NCI-H446 treated with DMSO at 0.1 percent for 48 hours (cell line): Measurements from ENCODE around the gene IKBKG.
"Not testable (repeated sequence)": the region's sequence is repeated elsewhere in the genome, so short reads cannot be mapped to it uniquely, and the experiment has no call there.

Source experiments
- DNase-seq: peaks from one replicate; lab custom pipeline; 2025; lab: John Stamatoyannopoulos, UW

The IKBKG gene

DNA sequence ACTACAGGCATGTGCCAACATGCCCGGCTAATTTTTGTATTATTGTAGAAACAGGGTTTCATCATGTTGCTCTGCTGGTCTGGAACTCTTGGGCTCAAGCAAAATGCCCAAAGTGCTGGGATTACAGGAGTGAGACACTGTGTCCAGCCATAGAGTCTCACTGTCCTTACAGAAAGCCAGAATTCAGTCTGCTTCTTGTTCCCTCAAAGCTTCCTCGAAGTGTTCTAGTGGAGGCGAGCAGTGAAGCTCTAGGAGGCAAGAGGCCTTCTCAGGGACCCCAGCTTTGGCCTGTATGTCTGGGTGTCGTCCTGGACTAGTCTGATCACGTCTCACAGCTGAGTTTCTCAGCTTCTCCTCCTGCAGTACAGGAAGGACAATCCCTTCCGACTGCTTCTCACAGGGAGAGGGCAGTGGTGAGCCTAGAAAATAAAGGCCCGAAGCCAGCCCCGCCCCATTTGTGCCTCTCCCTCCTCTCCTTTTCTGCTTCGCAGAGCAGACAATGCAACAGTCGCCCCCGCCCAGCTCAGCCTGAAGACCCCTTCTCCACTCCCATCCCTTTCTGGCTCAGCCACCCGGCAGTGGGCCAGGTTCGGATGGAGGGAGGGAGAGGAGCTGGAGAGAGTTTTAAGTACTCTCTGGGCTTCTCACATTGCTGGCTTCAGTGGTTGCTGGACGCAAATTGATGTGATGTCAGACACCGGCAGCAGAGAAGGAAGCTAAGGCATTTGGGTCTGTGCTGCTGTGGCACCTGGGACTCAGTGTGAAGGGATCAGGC lies 20.3 kb upstream of the IKBKG start:
- peak; percentile 29 for DNase-seq

DNA sequence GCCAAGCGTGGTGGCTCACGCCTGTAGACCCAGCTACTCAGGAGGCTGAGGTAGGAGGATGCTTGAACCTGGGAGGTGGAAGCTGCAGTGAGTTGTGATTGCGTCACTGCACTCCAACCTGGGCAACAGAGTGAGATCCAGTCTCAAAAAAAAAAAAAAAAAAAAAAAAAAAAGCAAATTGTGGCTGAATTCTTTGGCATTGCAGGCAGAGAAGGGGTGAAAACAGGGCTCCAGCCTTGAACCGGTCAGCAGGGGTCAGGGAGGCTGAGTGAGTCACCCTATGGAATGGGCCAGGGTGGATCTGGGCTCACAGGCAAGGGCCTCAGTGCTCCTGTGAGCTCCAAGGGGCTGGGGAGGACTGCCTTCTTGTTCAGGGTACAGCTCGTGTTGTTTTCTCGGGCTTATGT lies 18.2 kb upstream of the IKBKG start:
- DNase-seq = no peak

DNA sequence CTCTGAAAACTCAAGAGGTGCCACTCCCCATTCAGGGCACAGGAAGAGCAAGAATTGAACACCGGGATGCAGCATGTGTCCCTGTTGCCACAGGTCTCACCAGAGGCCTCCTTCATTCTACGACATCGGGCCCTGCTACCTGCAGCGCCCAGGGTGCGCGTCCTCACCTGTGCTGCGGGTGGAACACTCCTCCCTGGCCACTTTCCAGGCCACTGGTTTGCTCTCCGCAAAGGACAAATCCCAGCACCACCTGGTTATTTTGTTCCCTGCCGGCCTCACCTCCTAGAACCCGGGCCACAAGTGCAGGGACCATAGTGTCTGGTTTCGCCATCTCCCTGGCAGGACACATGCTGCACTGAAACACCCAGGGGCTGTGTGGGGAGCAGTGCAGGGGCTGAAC lies 17.1 kb upstream of the IKBKG start:
- no peak for DNase-seq

DNA sequence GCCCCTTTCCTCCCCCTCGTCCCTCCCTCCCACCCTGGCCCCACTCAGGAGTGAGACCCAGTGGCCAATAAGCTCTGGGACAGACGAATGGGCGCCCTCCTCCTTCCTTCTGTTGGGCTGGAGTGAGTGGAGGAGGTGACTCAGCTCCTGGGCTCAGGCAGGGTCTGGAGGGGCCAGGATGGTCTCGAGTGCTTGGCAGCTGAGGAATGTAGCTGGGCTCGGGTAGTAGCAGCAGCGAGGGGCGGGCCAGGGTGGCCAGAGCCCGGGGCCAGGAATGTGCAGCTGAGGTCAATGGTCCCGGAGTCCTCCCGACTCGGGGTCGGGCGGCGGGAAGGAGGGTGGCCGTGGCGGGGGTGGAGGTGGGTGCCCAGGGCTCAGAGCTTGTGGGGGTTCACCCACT lies 15.8 kb upstream of the IKBKG start:
- no peak for DNase-seq

DNA sequence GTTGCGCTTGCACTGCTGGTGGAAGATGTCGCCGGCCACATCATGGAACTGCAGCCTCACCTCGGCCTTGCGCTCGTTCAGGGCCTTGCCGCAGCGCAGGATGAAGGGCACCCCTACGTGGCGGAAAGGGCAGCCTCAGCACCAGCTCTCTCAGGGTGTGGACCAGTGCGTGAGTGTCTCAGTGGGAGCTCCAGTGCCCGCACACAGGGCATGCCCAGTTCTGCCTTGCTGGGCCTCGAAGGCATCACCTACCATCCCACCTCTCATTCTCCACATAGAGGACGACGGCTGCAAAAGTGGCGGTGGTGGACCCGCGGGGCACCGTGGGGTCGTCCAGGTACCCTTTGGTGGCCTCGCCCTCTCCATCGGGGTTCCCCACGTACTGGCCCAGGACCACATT lies 14.7 kb upstream of the IKBKG start:
- no peak for DNase-seq

DNA sequence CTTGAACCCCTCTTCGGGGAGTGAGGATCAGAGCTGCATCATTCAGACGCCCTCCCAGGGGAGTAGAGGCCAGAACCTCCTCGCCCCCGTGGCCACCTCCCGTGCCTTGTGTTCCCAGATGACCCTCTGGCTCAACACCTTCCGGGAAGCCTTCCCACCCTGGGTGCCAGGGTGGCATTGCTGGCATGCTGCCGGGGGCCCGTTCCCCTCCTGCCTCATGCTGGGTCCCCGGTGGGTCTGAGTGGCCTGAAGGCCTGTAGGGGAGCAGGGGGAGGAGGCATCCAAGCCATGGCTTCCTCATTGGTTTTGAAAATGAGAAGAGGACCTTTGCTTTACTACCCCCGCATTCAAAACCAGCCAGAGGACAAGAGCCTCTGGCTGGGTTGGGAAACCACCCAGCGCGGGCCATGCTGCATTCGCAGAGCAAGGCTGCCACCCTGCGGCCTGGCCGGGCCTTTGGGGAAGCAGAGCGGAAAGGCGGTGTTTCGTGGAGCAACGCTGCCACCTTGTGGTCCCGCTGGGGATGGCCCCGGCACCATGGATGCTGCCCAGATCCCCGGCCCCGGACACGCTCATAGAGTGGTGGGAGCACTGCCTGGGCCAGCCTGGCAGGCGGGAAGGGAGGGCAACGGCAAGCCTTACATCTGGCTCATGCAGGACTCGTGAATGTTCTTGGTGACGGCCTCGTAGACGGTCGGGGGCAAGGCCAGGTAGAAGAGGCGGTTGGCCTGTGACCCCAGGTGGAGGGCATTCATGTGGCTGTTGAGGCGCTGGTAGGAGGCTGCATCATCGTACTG lies 12.7 kb upstream of the IKBKG start:
- peak; percentile 40 for DNase-seq

DNA sequence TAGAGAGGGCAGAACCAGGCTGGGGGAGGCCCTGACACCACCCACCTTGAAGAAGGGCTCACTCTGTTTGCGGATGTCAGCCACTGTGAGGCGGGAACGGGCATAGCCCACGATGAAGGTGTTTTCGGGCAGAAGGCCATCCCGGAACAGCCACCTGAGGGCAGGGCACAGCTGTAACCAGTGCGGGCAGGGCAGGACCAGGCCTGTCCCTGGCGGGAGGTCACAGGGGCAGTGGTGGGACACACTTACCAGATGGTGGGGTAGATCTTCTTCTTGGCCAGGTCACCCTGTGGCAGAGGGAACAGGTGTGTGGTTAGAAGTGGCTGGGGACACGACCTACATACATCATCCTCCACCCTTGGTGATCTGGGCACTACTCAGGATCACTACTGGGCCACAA lies 11.5 kb upstream of the IKBKG start:
- no peak for DNase-seq

DNA sequence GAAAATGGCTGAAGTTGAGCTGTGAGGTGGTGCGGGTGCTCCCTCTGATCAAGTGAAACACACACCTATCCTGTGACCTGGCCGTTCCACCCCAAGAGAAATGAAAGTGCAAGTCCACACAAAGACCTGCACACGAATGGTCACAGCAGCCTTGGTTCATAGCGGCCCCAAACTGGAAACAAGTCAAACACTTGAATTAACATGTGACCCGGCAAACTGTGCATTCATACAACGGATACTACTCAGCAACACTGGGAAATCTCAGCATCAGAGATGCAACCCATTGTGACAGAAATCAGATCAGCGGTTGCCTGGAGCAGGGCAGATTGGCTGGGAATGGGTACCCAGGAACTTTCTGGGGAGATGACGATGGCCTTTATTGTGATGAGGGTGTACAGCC lies 8.3 kb upstream of the IKBKG start:
- DNase-seq = no peak

DNA sequence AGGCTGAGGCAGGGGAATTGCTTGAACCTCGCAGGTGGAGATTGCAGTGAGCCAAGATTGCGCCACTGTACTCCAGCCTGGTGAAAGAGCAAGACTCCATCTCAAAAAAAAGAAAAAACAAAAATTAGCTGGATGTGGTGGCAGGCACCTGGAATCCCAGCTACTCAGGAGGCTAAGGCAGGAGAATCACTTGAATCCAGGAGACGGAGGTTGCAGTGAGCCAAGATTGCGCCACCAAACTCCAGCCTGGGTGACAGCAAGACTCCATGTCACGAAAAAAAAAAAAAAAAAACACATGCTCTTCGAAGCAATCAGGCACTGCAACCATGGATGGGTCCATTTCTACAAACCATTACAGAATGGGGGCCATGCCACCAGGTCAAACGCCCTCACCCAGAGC lies 7.1 kb upstream of the IKBKG start:
- DNase-seq = not testable (repeated sequence)

DNA sequence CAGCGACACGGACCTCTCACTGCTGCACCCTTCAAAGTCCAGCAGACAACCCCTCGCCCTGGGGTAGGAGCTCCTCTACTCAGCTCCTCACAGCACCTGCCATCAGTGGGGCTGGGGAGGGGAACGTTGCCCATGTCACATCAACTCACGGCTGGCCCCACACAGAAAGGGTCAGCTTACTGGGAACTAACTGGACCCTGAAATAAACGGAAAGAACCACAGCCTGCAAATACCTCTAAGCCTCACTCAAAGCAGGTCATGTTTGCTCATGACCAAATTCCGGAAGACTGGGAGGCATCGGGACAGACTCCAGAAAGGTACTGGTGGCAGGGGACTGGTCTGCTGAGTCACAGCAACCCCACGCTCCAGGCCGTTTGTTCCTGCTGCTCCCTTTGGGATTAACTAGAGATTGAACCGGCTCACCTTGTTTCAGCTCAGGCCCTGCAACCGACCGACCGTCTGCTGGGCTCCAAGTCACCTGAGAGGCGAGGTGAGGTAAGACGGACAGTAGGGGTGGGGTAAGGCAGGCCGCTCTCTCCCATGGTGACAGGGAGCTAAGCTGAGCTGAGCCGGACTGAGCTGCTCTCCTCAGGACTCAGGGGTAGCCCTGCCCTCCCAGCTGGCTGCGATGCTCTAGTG lies 6.4 kb upstream of the IKBKG start:
- DNase-seq = no peak

DNA sequence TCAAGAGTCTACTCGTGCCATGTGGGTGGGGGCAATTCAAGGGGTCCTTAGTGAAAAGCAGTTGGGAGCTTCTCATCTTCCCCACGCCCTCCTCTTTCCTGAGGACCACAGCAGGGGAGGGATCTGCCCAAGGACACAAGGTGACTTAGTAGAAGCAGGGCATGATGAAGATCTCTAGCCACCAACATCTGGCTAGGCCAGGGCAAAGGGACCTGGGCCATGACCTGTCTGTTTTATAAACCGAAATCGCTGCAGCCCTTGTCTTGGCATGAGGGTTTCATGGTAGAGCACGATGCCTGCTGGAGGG lies 5.9 kb upstream of the IKBKG start:
- DNase-seq = no peak

DNA sequence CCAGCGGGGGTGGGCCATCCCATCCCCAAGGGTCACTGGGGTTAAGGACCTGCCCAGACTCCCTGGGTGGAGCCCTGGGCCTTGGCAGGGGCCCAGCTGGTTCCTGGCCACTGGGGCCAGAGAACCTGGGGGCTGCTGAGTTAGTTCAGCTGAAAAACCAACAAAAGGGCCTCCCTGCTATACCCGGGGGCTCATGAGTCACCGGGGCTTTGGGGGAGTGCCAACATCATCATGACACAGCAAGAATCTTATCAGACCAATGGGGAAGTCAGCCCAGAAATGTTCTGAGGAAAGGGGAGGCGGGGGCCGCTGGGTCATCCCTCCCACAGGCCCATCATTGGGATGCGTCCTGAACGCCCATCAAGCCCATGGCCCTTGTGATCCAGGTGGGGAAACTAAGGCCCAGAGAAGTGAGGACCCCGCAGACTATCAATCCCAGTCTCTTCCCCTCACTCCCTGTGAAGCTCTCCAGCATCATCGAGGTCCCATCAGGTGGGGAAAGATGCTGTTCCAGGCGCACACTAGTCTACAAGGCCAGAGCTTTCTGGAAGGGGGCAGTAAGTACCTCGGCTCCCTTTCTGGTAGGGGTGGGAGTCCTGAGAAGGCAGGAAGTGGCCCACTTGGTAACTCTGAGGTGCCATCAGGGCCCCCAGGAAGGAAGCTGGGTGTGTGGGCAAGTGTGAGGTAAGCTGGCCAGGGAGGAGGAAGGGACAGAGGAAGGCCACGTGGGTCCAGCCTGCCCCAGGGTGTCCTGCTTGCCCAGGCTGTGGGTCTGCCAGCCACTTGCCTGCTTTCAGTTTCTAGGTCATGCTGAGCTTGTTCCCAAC lies 5.3 kb upstream of the IKBKG start:
- DNase-seq = no peak

DNA sequence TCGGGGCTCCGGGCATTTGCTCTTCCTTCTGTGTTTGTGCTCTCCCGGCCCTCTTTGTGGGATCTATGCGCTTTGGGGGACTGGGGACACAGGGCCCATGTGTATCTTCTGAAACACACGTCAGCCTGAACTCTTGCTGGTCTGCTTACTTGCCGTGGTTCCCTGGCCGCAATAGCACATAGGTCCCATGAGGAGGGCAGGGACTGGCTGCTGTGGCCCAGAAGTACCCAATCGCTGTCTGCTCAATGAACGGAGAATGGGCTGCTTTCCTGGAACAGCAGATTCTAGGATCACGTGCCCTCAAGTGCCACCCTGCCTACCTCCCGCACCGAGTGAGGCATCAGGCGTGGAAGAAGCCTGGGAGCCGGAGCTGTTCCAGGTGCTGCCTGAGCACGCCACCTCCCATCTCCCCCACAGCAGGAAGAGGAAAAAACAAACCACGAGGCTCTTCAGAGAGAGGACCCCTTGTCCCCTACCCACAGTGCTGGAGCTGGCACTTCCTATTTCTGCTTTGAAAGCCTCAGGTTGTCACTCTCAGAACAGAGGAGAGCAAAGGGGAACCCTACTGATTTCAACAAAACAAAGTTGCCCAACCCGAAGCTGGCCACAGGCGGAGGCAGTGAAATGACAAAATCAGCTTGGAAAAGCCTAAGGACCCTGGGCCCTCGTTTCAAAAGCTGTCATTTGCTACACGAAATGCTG lies 4.5 kb upstream of the IKBKG start:
- DNase-seq = no peak

DNA sequence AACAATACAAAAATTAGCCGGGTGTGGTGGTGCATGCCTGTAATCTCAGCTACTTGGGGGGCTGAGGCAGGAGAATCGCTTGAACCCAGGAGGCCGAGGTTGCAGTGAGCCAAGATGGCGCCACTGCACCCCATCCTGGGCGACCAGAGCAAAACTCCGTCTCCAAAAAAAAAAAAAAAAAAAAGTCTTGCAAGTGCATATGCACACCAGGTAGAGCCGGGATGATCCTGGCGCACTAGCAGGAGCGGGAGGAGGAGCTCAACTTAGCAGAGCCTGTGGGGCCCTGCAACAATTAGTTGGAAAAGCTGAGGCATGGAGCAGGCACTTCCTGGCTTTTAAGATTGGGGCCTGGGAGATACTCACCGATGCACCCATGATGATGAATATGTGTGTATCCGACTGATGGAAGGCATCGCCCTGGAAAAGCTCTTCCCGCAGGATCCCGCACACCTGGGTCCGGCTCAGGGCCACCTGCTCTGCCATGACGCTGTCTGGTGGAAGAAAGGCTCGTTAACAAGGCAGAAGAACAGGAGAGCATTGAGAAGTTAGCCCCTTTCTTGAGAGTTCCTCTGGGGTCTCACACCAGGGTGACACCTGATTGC lies 1.6 kb upstream of the IKBKG start:
- DNase-seq = no peak

DNA sequence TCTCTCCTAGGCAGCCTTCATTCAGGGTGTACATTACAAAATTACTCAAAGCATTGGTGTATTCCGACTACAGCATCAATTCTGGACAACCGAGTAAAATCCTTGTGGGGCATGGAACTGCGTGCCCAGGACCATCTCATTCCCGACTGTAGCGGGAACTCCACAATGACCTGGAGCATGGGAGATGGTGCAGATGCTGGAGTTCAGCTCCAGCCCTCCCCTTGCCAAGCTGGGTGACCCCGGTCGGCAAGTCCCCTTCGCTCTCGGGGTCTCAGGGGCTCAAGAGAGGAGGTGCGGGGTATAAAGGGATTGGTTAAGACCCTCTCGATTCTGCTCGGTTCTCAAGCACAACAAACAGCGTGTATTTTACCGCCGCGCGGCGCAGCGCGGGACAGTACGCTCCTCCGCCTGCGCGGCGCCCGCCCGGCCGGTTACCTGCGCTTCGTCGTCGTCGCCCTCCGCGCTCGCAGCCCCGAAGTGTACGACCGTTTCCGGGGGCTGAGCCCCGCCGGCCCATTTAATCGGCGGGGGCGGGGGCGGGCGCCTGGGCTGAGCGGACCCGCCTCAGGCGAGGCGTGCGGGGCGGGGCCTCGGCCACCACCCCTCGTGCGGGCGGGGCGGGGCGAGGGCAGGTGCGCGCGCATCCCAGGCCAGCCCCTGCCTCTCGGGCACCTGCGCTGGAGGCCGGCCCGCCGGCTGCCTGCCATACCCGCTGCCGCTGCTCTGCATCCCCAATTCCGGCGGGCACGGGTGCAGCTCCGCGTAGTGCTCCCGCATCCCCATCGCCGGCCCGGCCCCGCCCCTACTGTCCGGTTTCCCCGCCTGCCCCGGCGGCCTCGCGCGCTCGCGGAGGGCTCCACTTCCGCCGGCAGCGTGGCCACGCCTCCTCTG lies 821 bp upstream of the IKBKG start, which contains the start of gene G6PD:
TSS of gene G6PD (minus strand) at position 493 of the 891 bp plus-strand sequence. CDS start 691 bp downstream, outside the sequence.
- DNase-seq = peak; percentile 49

DNA sequence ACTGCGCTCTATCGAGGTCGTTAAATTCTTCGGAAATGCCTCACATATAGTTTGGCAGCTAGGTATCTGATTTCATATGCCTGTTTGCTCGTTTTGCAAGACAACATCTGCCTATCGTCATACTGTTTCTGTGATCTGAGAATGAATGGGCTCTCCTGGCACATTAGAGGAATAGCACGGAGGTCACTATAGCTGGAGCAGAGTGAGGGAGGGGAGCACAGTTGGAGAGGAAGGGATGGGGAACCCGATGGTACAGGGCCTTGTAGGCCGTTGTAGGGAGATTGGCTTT lies 552 bp downstream of the IKBKG start:
- no peak for DNase-seq

DNA sequence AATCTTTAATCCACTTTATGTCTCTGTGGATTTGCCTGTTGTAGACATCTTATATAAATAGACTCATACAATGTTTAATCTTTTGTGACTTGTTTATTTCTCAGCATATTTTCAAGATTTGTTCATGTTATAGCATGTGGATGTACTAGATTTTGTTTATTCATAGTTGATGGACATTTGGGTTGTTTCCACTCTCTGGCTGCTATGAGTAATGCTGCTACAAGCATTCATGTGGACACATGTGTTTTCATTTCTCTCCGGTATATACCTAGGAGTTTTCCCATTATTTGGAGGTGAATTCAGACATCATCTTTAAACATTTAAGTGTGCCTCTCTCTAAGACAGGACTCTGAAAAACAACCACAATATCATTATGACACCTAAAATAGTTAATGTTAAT lies 2.3 kb downstream of the IKBKG start:
- no peak for DNase-seq

DNA sequence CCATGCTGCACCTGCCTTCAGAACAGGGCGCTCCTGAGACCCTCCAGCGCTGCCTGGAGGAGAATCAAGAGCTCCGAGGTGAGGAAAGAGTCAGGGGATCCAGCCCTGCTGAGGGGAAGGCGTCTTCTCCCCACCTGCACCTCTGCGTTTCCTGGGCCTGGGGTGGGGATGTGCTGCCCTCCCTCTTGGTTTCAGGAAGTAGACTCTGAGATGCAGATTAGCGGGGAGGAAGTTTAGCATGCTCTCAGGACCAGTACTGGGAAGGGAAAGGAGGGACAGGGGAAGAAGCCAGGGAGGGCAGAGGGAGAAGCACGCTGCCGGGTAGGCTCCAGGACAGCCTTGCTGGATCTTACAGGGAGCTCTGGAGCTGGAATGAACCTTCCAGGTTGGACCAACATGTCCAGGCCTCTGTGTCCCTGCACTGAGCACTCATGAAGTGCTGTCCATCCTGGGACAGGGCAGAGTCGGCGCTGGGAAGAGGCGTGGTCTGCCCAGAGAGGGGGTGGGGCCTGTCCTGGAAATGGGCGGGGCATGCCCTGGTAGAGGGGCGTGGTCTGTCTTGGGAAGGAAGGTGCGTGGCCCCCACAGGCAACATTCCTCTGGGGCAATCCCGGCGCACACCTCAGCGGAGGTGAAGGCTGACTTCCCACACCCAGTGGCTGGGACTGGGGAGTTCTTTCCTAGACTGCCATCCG lies 4.8 kb downstream of the IKBKG start:
- not testable (repeated sequence) for DNase-seq

DNA sequence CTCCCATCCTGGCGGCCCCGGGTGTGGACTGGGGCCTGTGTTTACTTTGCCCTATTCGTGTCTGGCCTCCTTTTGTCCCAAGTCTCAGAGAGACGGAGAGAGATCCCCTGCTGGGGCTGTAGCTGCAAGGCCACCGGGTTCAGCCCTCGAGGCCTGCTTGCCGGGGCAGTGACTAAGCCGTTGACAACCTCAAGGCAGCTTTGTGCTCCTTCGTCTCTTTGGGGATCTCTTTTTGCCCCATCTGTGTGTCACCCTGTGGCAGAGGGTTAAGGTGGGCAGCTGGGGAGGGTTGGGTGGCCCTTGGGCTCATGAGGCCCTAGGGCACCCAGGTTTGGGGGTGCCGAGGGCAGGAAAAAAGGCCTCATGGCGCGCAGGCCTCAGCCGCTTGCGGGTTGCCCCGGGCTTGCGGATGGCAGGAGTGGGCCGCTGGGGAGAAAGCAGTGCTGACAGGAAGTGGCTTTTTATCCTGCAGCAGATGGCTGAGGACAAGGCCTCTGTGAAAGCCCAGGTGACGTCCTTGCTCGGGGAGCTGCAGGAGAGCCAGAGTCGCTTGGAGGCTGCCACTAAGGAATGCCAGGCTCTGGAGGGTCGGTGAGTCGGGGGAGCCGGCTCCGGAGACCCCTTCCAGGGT lies 10.8 kb downstream of the IKBKG start:
- not testable (repeated sequence) for DNase-seq
